Measurements from ENCODE around the gene NAPSA.

GRCh38 chr19:50361290-50362029, 4.0 kb downstream of the NAPSA start:
- TF ChIP-seq SP1 (IDR thresholded peaks at IDR 0.05) (no peak), FOXM1 (IDR thresholded peaks at IDR 0.05; ENCODE audit: borderline replicate concordance) (no peak), HDGF (IDR thresholded peaks at IDR 0.05; ENCODE audit: borderline replicate concordance) (no peak), TARDBP (IDR thresholded peaks at IDR 0.05) (no peak), PKNOX1 (IDR thresholded peaks at IDR 0.05) (no peak), LEF1 (IDR thresholded peaks at IDR 0.05; ENCODE audit: borderline replicate concordance) (no peak), ZNF384 (IDR thresholded peaks at IDR 0.05) (no peak)

Measured in HEK293T (cell line).